HepG2 (cell line): ENCODE measurements around the gene MTUS2.

ENCODE experiments used
- SP2 ChIP-seq: sonication (generic); formaldehyde crosslinking; IDR thresholded peaks from 2 replicates; pipeline ENCODE4 v1.5.1; 2020; ENCODE audit warnings: mild to moderate bottlenecking, missing genetic modification reagents
- TF ChIP-seq, protein P1 (sequence below): IDR thresholded peaks from 2 replicates; pipeline ENCODE4 v1.6.1; 2016; ENCODE audit warnings: missing compliant biosample characterization, missing genetic modification reagents, borderline replicate concordance

DNA sequence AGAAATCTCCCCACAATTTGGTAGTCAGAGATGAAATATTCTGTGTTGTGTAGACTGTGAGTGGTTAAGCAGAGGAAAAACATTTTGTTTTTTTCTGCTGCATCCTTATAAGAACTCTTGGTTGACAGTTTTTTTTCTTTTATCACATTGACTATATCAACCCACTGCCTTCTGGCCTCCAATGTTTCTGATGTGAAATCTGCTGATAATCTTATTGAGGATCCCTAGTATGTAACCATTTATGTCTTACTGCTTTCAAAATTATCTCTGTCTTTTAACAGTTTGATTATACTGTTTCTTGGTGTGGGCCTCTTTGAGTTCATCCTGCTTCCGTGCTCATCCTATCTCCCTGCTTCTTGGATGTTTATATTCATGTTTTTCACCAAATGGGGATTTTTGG lies 316.9 kb downstream of the MTUS2 start:
- TF ChIP-seq, protein P1, sequence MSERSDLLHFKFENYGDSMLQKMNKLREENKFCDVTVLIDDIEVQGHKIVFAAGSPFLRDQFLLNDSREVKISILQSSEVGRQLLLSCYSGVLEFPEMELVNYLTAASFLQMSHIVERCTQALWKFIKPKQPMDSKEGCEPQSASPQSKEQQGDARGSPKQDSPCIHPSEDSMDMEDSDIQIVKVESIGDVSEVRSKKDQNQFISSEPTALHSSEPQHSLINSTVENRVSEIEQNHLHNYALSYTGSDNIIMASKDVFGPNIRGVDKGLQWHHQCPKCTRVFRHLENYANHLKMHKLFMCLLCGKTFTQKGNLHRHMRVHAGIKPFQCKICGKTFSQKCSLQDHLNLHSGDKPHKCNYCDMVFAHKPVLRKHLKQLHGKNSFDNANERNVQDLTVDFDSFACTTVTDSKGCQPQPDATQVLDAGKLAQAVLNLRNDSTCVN = no peak
- TF ChIP-seq SP2 (CRISPR knock-in tag) = no peak
